COLO829 (cell line): ENCODE measurements around the gene PPP2R5C.

Experiments
- DNase-seq: peaks from one replicate; pipeline ENCODE4 v3.0.0; 2012; ENCODE audit warnings: low spot score

Gene PPP2R5C

GRCh38 chr14:101840649-101841369 is 79.3 kb downstream of the PPP2R5C start:
- no peak for DNase-seq

GRCh38 chr14:101843038-101843437 is 81.5 kb downstream of the PPP2R5C start:
- DNase-seq: no peak

- no peak for DNase-seq
Measured at GRCh38 chr14:101843665-101844064, 82.2 kb downstream of the PPP2R5C start.

GRCh38 chr14:101844219-101844618 is 82.7 kb downstream of the PPP2R5C start:
- no peak for DNase-seq

GRCh38 chr14:101844751-101845150 is 83.2 kb downstream of the PPP2R5C start:
- no peak for DNase-seq

GRCh38 chr14:101845496-101845895 is 84.0 kb downstream of the PPP2R5C start:
- no peak for DNase-seq

GRCh38 chr14:101845896-101846295 is 84.4 kb downstream of the PPP2R5C start:
- DNase-seq: no peak

GRCh38 chr14:101849125-101849524 is 87.6 kb downstream of the PPP2R5C start:
- DNase-seq: no peak

GRCh38 chr14:101849640-101850039 is 88.1 kb downstream of the PPP2R5C start:
- DNase-seq: no peak

GRCh38 chr14:101851183-101851582 is 89.7 kb downstream of the PPP2R5C start:
- no peak for DNase-seq

GRCh38 chr14:101851736-101852405 is 90.4 kb downstream of the PPP2R5C start:
- DNase-seq: no peak

GRCh38 chr14:101852785-101853184 is 91.3 kb downstream of the PPP2R5C start:
- DNase-seq: no peak

- DNase-seq: no peak
Measured at GRCh38 chr14:101853455-101854018, 92.0 kb downstream of the PPP2R5C start.

- no peak for DNase-seq
Measured at GRCh38 chr14:101854366-101854765, 92.9 kb downstream of the PPP2R5C start.

GRCh38 chr14:101855958-101856357 is 94.4 kb downstream of the PPP2R5C start:
- DNase-seq: no peak

- DNase-seq: no peak
Measured at GRCh38 chr14:101856536-101856935, 95.0 kb downstream of the PPP2R5C start.

GRCh38 chr14:101857226-101857625 is 95.7 kb downstream of the PPP2R5C start:
- no peak for DNase-seq

GRCh38 chr14:101858791-101859537 is 97.5 kb downstream of the PPP2R5C start:
- DNase-seq: no peak

- no peak for DNase-seq
Measured at GRCh38 chr14:101859538-101859902, 98.0 kb downstream of the PPP2R5C start.

GRCh38 chr14:101859958-101860357 is 98.4 kb downstream of the PPP2R5C start:
- no peak for DNase-seq

- DNase-seq: no peak
Measured at GRCh38 chr14:101861464-101861863, 100.0 kb downstream of the PPP2R5C start.

- peak; percentile 26 for DNase-seq
Measured at GRCh38 chr14:101862177-101862576, 100.7 kb downstream of the PPP2R5C start.

GRCh38 chr14:101862711-101863110 is 101.2 kb downstream of the PPP2R5C start:
- DNase-seq: no peak
